Right renal pelvis (tissue), 4 donors: Measurements from ENCODE around the gene RASA4. TPM values are rescaled to one million over a fixed set of nuclear protein-coding genes. Genes with fewer than 3 reads are reported as not detected.
"Not testable (repeated sequence)": the region's sequence is repeated elsewhere in the genome, so short reads cannot be mapped to it uniquely, and the experiment has no call there.

Source experiments
- DNase-seq, 4 donors: peaks; one replicate each; pipeline ENCODE4 v3.0.0-alpha.2; 2013; ENCODE audit warnings: low read depth in 4 of 4, low spot score in 3 of 4, missing footprints in 1 of 4
- polyA plus RNA-seq, 4 donors: library from polyadenylated mRNA; unstranded; fragments of 120-200 nt; gene quantifications; one replicate each; pipeline ENCODE4 v1.2.1, GENCODE V29; 2013; ENCODE audit not compliant: insufficient read length in 4 of 4

Gene RASA4
- polyA plus RNA-seq, 4 donors: 23.9 to 42.4 (median 31.8) TPM

- not testable (repeated sequence) for DNase-seq
Measured at GRCh38 chr7:102546353-102546752, 70.2 kb downstream of the RASA4 start.

- not testable (repeated sequence) for DNase-seq
Measured at GRCh38 chr7:102545288-102545687, 71.3 kb downstream of the RASA4 start.

DNA sequence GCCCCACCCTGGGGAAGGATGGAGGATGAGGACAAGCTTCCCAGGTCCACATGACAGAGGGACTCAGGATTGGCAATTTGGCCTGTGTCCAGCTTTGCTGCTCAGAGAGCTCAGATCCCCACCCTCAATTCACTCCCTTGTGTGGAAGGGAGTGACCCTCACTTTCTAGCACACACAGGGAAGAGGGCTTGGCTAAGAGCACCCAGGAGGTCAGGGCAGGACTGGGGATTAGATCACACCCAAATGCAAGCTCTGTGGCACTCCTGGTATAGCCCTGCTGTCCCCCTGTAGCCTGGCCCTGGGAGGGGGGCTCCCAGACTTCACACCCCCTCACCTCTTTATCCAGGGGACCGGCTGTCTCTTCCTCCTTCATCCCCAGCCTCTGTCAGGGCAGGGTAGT is 72.2 kb downstream of the RASA4 start:
- not testable (repeated sequence) for DNase-seq

DNA sequence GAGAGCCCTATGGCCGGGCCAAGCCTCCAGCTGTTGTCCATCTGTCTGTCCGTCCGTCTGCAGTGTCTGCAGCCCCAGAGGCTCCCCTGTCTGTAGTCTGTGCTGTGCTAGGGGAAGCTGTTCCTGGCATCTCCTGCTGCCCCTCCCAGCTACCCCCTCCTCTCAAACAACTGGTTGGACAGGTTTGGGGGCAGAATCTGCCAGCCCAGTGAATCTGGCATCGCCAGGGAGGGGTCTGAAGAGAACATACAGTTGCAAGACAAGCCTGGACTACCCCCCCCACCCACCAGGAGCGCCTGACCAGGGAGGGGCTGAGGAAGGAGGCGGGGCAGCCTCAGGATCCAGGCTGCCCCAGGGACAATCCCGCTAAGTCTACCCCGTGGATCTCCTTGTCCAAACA is 73.0 kb downstream of the RASA4 start, which contains the start of gene UPK3BL2:
Gene UPK3BL2 (minus strand): TSS at position 101 of the 400 bp plus-strand sequence. CDS start 60 bp downstream, at position 41.
- DNase-seq: not testable (repeated sequence)

- not testable (repeated sequence) for DNase-seq
Measured at GRCh38 chr7:102542771-102543170, 73.8 kb downstream of the RASA4 start.

- not testable (repeated sequence) for DNase-seq
Measured at GRCh38 chr7:102542083-102542482, 74.5 kb downstream of the RASA4 start.

- DNase-seq: not testable (repeated sequence)
Measured at GRCh38 chr7:102540604-102541003, 76.0 kb downstream of the RASA4 start.

GRCh38 chr7:102535062-102535615 is 81.4 kb downstream of the RASA4 start:
- not testable (repeated sequence) for DNase-seq

GRCh38 chr7:102532127-102532526 is 84.4 kb downstream of the RASA4 start:
- not testable (repeated sequence) for DNase-seq

DNA sequence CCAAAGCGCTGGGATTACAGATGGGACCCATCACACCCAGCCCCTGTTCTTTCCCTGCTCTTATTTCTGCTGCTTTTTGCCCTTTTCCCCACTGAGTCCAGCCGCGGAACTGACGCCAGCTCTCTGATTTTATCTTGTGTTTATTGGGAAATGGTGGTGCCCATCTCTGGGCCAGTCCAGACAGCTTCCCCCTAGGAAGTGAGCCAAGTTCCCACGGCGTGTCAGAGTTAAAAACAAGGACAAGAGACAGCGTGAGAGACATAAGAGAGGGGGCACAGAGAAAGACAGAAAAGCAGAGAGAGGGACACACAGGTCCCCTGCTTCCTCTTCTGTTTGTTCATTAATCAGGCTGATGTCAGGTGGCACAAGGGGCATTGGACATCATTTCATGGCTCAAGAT is 85.0 kb downstream of the RASA4 start:
- not testable (repeated sequence) for DNase-seq

- DNase-seq: not testable (repeated sequence)
Measured at GRCh38 chr7:102527822-102528793, 88.4 kb downstream of the RASA4 start.

DNA sequence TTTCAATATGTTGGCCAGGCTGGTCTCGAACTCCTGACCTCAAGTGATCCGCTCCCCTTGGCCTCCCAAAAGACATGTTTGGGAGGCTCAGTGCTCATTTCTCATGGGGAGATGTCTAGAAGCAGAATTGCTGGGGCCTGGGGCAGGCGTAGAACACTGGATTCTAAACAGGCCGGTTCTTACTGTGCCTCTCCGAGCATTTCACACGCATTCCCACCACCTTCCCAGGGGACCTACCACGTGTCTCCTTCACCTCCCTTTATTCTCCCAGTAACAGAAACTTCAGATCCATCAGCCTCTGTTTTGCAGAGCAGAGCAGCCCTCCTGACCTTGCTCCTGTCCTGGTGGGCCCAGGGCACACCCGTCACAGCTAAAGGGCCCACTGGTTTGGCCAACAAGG is 89.4 kb downstream of the RASA4 start:
- DNase-seq: not testable (repeated sequence)

- DNase-seq: not testable (repeated sequence)
Measured at GRCh38 chr7:102524803-102525202, 91.8 kb downstream of the RASA4 start.

Other genes starting within 250 kb of the RASA4 start
- 10 to 100 TPM; 33.3 to 38.4 (median 35.2) TPM for gene PRKRIP1, start 220.4 kb downstream of the RASA4 start, polyA plus RNA-seq
- gene ORAI2, start 183.2 kb downstream of the RASA4 start, polyA plus RNA-seq: 10 to 100 TPM; 19.6 to 29.8 (median 21.4) TPM
- gene ALKBH4, start 151.9 kb downstream of the RASA4 start, polyA plus RNA-seq: 10 to 100 TPM; 10.6 to 16.8 (median 11.5) TPM
- 10 to 100 TPM; 17.9 to 23.8 (median 20.8) TPM for gene LRWD1, start 151.8 kb downstream of the RASA4 start, polyA plus RNA-seq
- 10 to 100 TPM; 29.4 to 43.7 (median 31.6) TPM for gene POLR2J, start 137.8 kb downstream of the RASA4 start, polyA plus RNA-seq
- gene RASA4B, start 99.0 kb downstream of the RASA4 start, polyA plus RNA-seq: 10 to 100 TPM in 2 of 4 donors, 1 to 10 TPM in 2; 7.5 to 22.2 (median 10.1) TPM
- 10 to 100 TPM in 1 of 4 donors, 1 to 10 TPM in 3; 4.6 to 10.9 (median 6.4) TPM for gene UPK3BL2, start 73.1 kb downstream of the RASA4 start, polyA plus RNA-seq
- gene SPDYE2, start 65.5 kb downstream of the RASA4 start, polyA plus RNA-seq: 1 to 10 TPM; 1.6 to 3.4 (median 2.4) TPM
- 10 to 100 TPM; 58.9 to 81.7 (median 77.2) TPM for gene POLR2J3, start 44.2 kb downstream of the RASA4 start, polyA plus RNA-seq
- gene UPK3BL1, start 26.0 kb upstream of the RASA4 start, polyA plus RNA-seq: 10 to 100 TPM in 2 of 4 donors, 1 to 10 TPM in 2; 4.7 to 18.5 (median 11.1) TPM
- under 1 TPM; 0.32 to 0.79 (median 0.68) TPM for gene SPDYE2B, start 33.6 kb upstream of the RASA4 start, polyA plus RNA-seq
- 1 to 10 TPM; 1.3 to 3.1 (median 2.2) TPM for gene POLR2J2, start 54.9 kb upstream of the RASA4 start, polyA plus RNA-seq
- 10 to 100 TPM; 10.1 to 12.3 (median 10.8) TPM for gene FAM185A, start 132.2 kb upstream of the RASA4 start, polyA plus RNA-seq